Heart right ventricle (tissue), 16 donors: Measurements from ENCODE around the gene PLBD2. TPM values are rescaled to one million over a fixed set of nuclear protein-coding genes. Genes with fewer than 3 reads are reported as not detected.

Experiments
- ATAC-seq, 8 donors: fragments of 200-7000 bp; cut with Tn5 transposase; one replicate each; pipeline ENCODE4 v1.9.1; 2020; ENCODE audit warnings: mild to moderate bottlenecking in 8 of 8, moderate library complexity in 8 of 8, moderate number of reproducible peaks in 1 of 8
- DNase-seq, 2 donors: peaks; one replicate each; pipeline ENCODE4 v3.0.0-alpha.2; 2020
- H3K27ac ChIP-seq, 10 donors: fragments of 200-600 bp; sonication (generic) in 2 of 10; one replicate each; pipeline versions ENCODE4 v1.5.0 to v1.8.0; 2020 to 2022; ENCODE audit warnings: mild to moderate bottlenecking in 3 of 10
- H3K27me3 ChIP-seq, 7 donors: fragments of 200-600 bp; one replicate each; pipeline ENCODE4 v1.8.0; 2021 to 2022; ENCODE audit warnings: mild to moderate bottlenecking in 2 of 7
- H3K36me3 ChIP-seq, 9 donors: fragments of 200-600 bp; sonication (generic) in 1 of 9; one replicate each; pipeline versions ENCODE4 v1.5.0 to v1.8.0; 2020 to 2022; ENCODE audit warnings: mild to moderate bottlenecking in 2 of 9
- H3K4me1 ChIP-seq, 9 donors: fragments of 200-600 bp; sonication (generic) in 1 of 9; one replicate each; pipeline versions ENCODE4 v1.5.0 to v1.8.0; 2020 to 2022; ENCODE audit warnings: mild to moderate bottlenecking in 4 of 9
- H3K4me3 ChIP-seq, 10 donors: fragments of 200-600 bp; sonication (generic) in 2 of 10; one replicate each; pipeline versions ENCODE4 v1.5.0 to v1.8.0; 2020 to 2022; ENCODE audit warnings: mild to moderate bottlenecking in 7 of 10, moderate library complexity in 2 of 10
- H3K9me3 ChIP-seq, 11 donors: fragments of 200-600 bp in 10 of 11; sonication (generic) in 2 of 11; one replicate each; pipeline versions ENCODE4 v1.5.0 to v1.8.0; 2013 to 2022; ENCODE audit warnings: mild to moderate bottlenecking in 2 of 11, control low read depth in 1 of 11, moderate library complexity in 1 of 11
- CTCF ChIP-seq, 9 donors: fragments of 200-600 bp; sonication (generic) in 2 of 9; IDR thresholded peaks; one replicate each; pipeline versions ENCODE4 v1.5.0 to v1.8.0; 2021 to 2022; ENCODE audit warnings: antibody characterized with exemption in 9 of 9, mild to moderate bottlenecking in 5 of 9, moderate library complexity in 1 of 9
- WGBS, 2 donors: extraction: QIAGEN DNeasy Blood & Tissue Kit; methylation state at CpG; one replicate each; pipeline ENCODE4 v1.1.7; 2013; ENCODE audit warnings: inconsistent platforms in 1 of 2; 5-methylcytosine and 5-hydroxymethylcytosine counted together
- intact Hi-C, 10 donors: fragments of 100-400 bp; cut with DNase I; formaldehyde crosslinking; loops; one replicate each; pipeline versions ENCODE4 v1.11.1 to v1.14.2; 2022
- polyA plus RNA-seq, 2 donors: library from polyadenylated mRNA; stranded (reverse); fragments of 200-250 nt; gene quantifications; one replicate each; pipeline ENCODE4 v1.2.3, GENCODE V29; 2013
- total RNA-seq, 10 donors: library from RNA; stranded (reverse); fragmentation: NEBNext Ultra II Directional in 3 of 10; extraction: Animal tissue kit (Norgen Biotek cat#: 25700) in 3 of 10; gene quantifications; one replicate each; pipeline versions ENCODE4 v1.2.1 to v1.2.4, GENCODE V29; 2021 to 2023
- donor health status: Arrhythmogenic right ventricular cardiomyopathy.
- donor health status: ischemic (EF 13 %, LVEDD 7.1; RV severe dilation, severe dysfunction).
- donor health status: healthy with polysubstance abuse.
- donor health status: DM: no; HTN: yes; CAD: no.
- donor health status: DM: no; HTN: no; CAD: no.
- donor health status: ischemic (EF 25% LVEDD 6.9; RV normal size, moderate dysfunction).
- donor health status: ischemic (EF 25% LVEDD 5.7; RV mildly dilated, moderate dysfunction).
- donor health status: healthy.
- donor health status: DM: yes; HTN: yes; CAD: no.
- donor health status: Ischemic cardiomyopathy.
- donor health status: ischemic (EF 35%, LVEDD 5.7; RV mildly dilated, moderate dysfunction).
- donor health status: nonischemic (EF 11% LVEDD 7.7; RV severe dilation, severe dysfunction).
- donor health status: DM: yes; HTN: yes; CAD: no.
- donor health status: PGD.
- donor health status: ischemic (EF 29% LVEDD 5.4; RV normal size, mild dysfunction).
- donor health status: nonischemic (EF 23%, LVEDD 6.1; RV moderate dilation, normal function).

Gene PLBD2
- total and polyA plus RNA-seq, 12 donors: 13.0 to 53.9 (median 35.4) TPM

GRCh38 chr12:113328368-113328889, 30.0 kb upstream of the PLBD2 start:
- intact Hi-C loops: no loop called here
- no peak for TF ChIP-seq CTCF (IDR thresholded peaks at IDR 0.05)

GRCh38 chr12:113329022-113329790, 29.2 kb upstream of the PLBD2 start:
- no peak overlapping the region for H3K4me3 ChIP-seq
- intact Hi-C loops: no loop called here
- H3K27ac ChIP-seq: peak overlapping the region in 5 of 10 donors; percentile 14 to 41 (median 21)
- H3K4me1 ChIP-seq: peaks cover 2 to 61% (median 38%) of the 10 kb centered on the region in 9 donors
- TF ChIP-seq CTCF (IDR thresholded peaks at IDR 0.05): no peak
- DNase-seq (no peak), ATAC-seq (peak in 2 of 8 donors; percentile 28 to 41)
- H3K27me3 ChIP-seq: no peaks in the 10 kb centered on the region
- peaks cover 0 to 50% (median 12%) of the 10 kb centered on the region in 9 donors for H3K36me3 ChIP-seq
- H3K9me3 ChIP-seq: no peaks in the 10 kb centered on the region
- WGBS, 2 donors: 79 to 81% methylated on average over 9 of the region's 9 CpGs

More at GRCh38 chr12:113328368-113328889, 30.0 kb upstream of the PLBD2 start:
- H3K4me1 ChIP-seq: peaks cover 2 to 53% (median 30%) of the 10 kb centered on the region in 9 donors
- no peak for ATAC-seq
- H3K4me3 ChIP-seq: no peak overlapping the region
- 75 to 78% methylated on average over 5 of the region's 5 CpGs for WGBS, 2 donors
- peak overlapping the region in 1 of 10 donors; percentile 72 for H3K27ac ChIP-seq
- no peaks in the 10 kb centered on the region for H3K9me3 ChIP-seq
- no peak for DNase-seq
- H3K36me3 ChIP-seq: peaks cover 0 to 50% (median 12%) of the 10 kb centered on the region in 9 donors
- H3K27me3 ChIP-seq: no peaks in the 10 kb centered on the region

- intact Hi-C loops: loop anchor here in 1 of 10 donors (10.0 kb wide), 1 partner anchor 115 kb away; no protein-coding TSS in a partner anchor
- ATAC-seq (no peak), DNase-seq (no peak)
- peaks cover 0 to 50% (median 12%) of the 10 kb centered on the region in 9 donors for H3K36me3 ChIP-seq
- H3K4me1 ChIP-seq: peaks cover 2 to 64% (median 42%) of the 10 kb centered on the region in 9 donors
- TF ChIP-seq CTCF (IDR thresholded peaks at IDR 0.05): no peak
- H3K27ac ChIP-seq: peak overlapping the region in 4 of 10 donors; percentile 14 to 41 (median 26)
- H3K9me3 ChIP-seq: no peaks in the 10 kb centered on the region
- H3K4me3 ChIP-seq: no peak overlapping the region
- H3K27me3 ChIP-seq: no peaks in the 10 kb centered on the region
- 93 to 100% methylated on average over 1 of the region's 1 CpG for WGBS, 2 donors
Measured at GRCh38 chr12:113329791-113330417, 28.5 kb upstream of the PLBD2 start.

GRCh38 chr12:113330505-113330904, 27.9 kb upstream of the PLBD2 start:
- Histone ChIP-seq H3K27ac (no peak overlapping the region), H3K36me3 (peaks cover 0 to 50% (median 12%) of the 10 kb centered on the region in 9 donors), H3K27me3 (no peaks in the 10 kb centered on the region), H3K4me1 (peaks cover 2 to 65% (median 42%) of the 10 kb centered on the region in 9 donors), H3K4me3 (no peak overlapping the region), H3K9me3 (no peaks in the 10 kb centered on the region)
- no peak for DNase-seq
- no peak for TF ChIP-seq CTCF (IDR thresholded peaks at IDR 0.05)
- intact Hi-C loops: loop anchor here in 1 of 10 donors (10.0 kb wide), 1 partner anchor 116 kb away; no protein-coding TSS in a partner anchor
- no peak for ATAC-seq
- 95 to 97% methylated on average over 2 of the region's 2 CpGs for WGBS, 2 donors
